Stimulated activated CD4-positive, alpha-beta T cell treated with anti-CD3 and anti-CD28 coated beads, Interleukin-1b, Interleukin-23, amount 100 ng/mL, for 48 hours (primary cell): ENCODE data around the gene SLC9C2.
"Not testable (repeated sequence)": the region's sequence is repeated elsewhere in the genome, so short reads cannot be mapped to it uniquely, and the experiment has no call there.

Experiments used
- DNase-seq: peaks from one replicate; pipeline ENCODE4 v3.0.0-alpha.2; 2020

The SLC9C2 gene

GRCh38 chr1:173603056-173603591, at the start of gene SLC9C2:
Gene SLC9C2, minus strand, starts transcription at chr1:173603072. Its CDS starts 1,296 bp downstream, at chr1:173601776.
- DNase-seq = no peak

GRCh38 chr1:173648880-173649605, 46.2 kb upstream of the SLC9C2 start:
- no peak for DNase-seq

- no peak for DNase-seq
Measured at GRCh38 chr1:173646656-173647055, 43.8 kb upstream of the SLC9C2 start.

GRCh38 chr1:173642450-173643139, 39.7 kb upstream of the SLC9C2 start:
- not testable (repeated sequence) for DNase-seq

GRCh38 chr1:173639102-173639501, 36.2 kb upstream of the SLC9C2 start:
- no peak for DNase-seq

GRCh38 chr1:173638043-173639021, 35.5 kb upstream of the SLC9C2 start:
- DNase-seq = no peak

- not testable (repeated sequence) for DNase-seq
Measured at GRCh38 chr1:173637236-173638042, 34.6 kb upstream of the SLC9C2 start.

- no peak for DNase-seq
Measured at GRCh38 chr1:173635116-173635515, 32.2 kb upstream of the SLC9C2 start, which contains the start of gene TEX50. Gene TEX50, plus strand, starts transcription at chr1:173635338. Its CDS starts 184 bp downstream, at chr1:173635522.

- no peak for DNase-seq
Measured at GRCh38 chr1:173628888-173629287, 26.0 kb upstream of the SLC9C2 start.

- no peak for DNase-seq
Measured at GRCh38 chr1:173627269-173627668, 24.4 kb upstream of the SLC9C2 start.

- DNase-seq = no peak
Measured at GRCh38 chr1:173616859-173617258, 14.0 kb upstream of the SLC9C2 start.

GRCh38 chr1:173613086-173613485, 10.2 kb upstream of the SLC9C2 start:
- DNase-seq = not testable (repeated sequence)

- DNase-seq = no peak
Measured at GRCh38 chr1:173608503-173609216, 5.8 kb upstream of the SLC9C2 start.

GRCh38 chr1:173601588-173601987, 1.3 kb downstream of the SLC9C2 start:
- DNase-seq = no peak

GRCh38 chr1:173596097-173596825, 6.6 kb downstream of the SLC9C2 start:
- DNase-seq = no peak

GRCh38 chr1:173591138-173591537, 11.7 kb downstream of the SLC9C2 start:
- DNase-seq = not testable (repeated sequence)

- DNase-seq = no peak
Measured at GRCh38 chr1:173590557-173590956, 12.3 kb downstream of the SLC9C2 start.

- no peak for DNase-seq
Measured at GRCh38 chr1:173581383-173582079, 21.3 kb downstream of the SLC9C2 start.

GRCh38 chr1:173580658-173581057, 22.2 kb downstream of the SLC9C2 start:
- no peak for DNase-seq

- no peak for DNase-seq
Measured at GRCh38 chr1:173580071-173580470, 22.8 kb downstream of the SLC9C2 start.
